GM23248 (cell line): ENCODE results near the gene GLI2.

Experiments used
- EZH2 ChIP-seq: fragments of 200-600 bp; sonication (generic); IDR thresholded peaks from 2 replicates; pipeline ENCODE4 v1.6.1; 2018; ENCODE audit warnings: antibody characterized with exemption, mild to moderate bottlenecking; ENCODE audit not compliant: insufficient read depth, poor library complexity, severe bottlenecking
- EZH2phosphoT487 ChIP-seq: fragments of 200-600 bp; sonication (generic); IDR thresholded peaks from 2 replicates; pipeline ENCODE4 v1.6.1; 2018; ENCODE audit warnings: antibody characterized with exemption, moderate library complexity, mild to moderate bottlenecking, low read depth; ENCODE audit not compliant: insufficient read depth

DNA sequence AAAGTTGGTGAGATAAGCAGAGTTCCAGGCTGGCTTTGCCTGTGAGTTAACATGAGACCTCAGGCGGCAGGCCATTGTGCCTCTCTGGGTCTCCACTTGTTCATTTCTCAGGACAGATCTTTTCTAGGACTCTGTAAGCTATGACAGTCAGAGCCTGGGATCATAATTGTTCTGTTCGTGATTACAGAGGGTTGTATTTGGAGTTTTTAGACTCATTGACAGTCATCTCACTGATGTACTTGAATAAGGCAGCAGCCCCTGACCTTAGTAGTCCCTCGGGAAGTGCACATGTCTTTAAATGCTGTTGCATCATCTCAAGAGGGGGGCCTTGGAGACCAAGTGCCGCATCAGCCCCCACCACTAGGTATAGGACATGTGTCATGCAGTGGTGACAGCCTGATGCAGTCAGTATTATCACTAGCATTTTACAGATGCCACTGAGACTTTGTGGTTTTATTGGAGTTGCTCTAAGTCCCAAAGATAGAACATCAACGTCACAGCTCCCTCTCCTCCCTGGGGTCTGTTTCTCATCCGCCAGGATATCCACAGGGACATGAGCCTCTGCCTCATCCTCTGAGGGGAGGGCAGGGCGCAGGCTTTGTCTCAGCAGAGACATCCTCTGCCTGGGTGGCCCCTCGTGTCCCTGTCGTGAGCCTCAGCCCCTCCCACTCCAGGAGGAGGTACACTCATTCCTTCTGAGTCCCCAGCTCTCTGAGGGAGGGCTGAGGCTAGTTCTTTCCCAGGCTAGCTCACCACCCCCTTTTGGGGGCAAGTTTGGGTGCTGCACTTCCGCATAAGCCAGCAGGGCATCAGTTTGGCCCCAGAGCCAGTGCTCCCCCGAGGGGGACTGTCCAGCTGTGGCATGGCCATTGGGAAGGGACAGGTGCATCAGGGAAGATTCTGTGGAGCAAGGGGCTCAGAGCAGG is 14.1 kb downstream of the GLI2 start:
- TF ChIP-seq EZH2phosphoT487, result no peak
- no peak for TF ChIP-seq EZH2
